ENCODE results near the gene POLA1. TPM values are rescaled to one million over a fixed set of nuclear protein-coding genes. Genes with fewer than 3 reads are reported as not detected.

The POLA1 gene
- polyA plus RNA-seq, 1 donor from 2014 or later = 5.8 TPM

DNA sequence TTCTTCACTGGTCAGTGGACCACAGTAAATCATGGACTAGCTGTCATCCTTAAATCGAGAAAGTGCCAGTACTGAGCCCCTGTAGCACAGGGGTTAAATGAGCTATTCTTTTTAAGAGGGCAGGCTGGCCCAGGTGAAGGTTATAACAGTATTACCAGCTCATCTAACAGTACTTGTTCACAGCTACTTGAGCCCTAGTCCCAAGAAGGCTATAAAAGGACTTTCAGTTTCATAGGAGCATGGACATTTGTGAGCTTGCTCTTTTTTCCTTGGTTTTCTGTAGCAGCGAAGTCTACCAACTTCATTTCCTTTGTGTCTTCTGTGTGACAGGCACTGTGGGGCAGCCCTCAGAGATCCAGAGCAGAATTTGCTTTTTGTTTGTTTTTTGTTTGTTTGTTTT lies 261.0 kb downstream of the POLA1 start:
- Histone ChIP-seq H3K36me3 (ENCODE audit: insufficient read depth, low read length) (no peaks in the 10 kb centered on the region), H3K4me3 (ENCODE audit: low read length) (no peak overlapping the region), H3K27me3 (ENCODE audit: insufficient read depth, low read depth, low read length) (no peaks in the 10 kb centered on the region), H3K79me2 (replicated peaks; ENCODE audit: insufficient read depth, low read length) (no peaks in the 10 kb centered on the region), H3K9me2 (ENCODE audit: insufficient read depth, low read length) (no peaks in the 10 kb centered on the region), H4K20me1 (ENCODE audit: insufficient read depth) (no peaks in the 10 kb centered on the region), H2AFZ (ENCODE audit: low read depth, low read length) (no peak overlapping the region), H3K4me2 (ENCODE audit: low read length) (no peak overlapping the region), H3K9me3 (ENCODE audit: low read length) (no peaks in the 10 kb centered on the region), H3K27ac (ENCODE audit: low read length) (no peak overlapping the region), H3F3A (ENCODE audit: insufficient read depth, low read length, poor library complexity, severe bottlenecking) (no peaks in the 10 kb centered on the region), H3K9ac (ENCODE audit: low read length) (no peak overlapping the region)
- TF ChIP-seq, protein P1, sequence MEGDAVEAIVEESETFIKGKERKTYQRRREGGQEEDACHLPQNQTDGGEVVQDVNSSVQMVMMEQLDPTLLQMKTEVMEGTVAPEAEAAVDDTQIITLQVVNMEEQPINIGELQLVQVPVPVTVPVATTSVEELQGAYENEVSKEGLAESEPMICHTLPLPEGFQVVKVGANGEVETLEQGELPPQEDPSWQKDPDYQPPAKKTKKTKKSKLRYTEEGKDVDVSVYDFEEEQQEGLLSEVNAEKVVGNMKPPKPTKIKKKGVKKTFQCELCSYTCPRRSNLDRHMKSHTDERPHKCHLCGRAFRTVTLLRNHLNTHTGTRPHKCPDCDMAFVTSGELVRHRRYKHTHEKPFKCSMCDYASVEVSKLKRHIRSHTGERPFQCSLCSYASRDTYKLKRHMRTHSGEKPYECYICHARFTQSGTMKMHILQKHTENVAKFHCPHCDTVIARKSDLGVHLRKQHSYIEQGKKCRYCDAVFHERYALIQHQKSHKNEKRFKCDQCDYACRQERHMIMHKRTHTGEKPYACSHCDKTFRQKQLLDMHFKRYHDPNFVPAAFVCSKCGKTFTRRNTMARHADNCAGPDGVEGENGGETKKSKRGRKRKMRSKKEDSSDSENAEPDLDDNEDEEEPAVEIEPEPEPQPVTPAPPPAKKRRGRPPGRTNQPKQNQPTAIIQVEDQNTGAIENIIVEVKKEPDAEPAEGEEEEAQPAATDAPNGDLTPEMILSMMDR (IDR thresholded peaks at IDR 0.05; ENCODE audit: poor library complexity, severe bottlenecking) = no peak
- TF ChIP-seq MXI1 (conservative IDR thresholded peaks at IDR 0.05; ENCODE audit: poor library complexity, severe bottlenecking) (no peak), TAF1 (IDR thresholded peaks at IDR 0.05; ENCODE audit: low read depth) (no peak), EP300 (conservative IDR thresholded peaks at IDR 0.05; ENCODE audit: poor library complexity, severe bottlenecking) (no peak), EZH2 (IDR thresholded peaks at IDR 0.05; ENCODE audit: borderline replicate concordance, insufficient read depth, low read length, poor library complexity, severe bottlenecking) (no peak), RAD21 (conservative IDR thresholded peaks at IDR 0.05) (no peak), POLR2AphosphoS5 (IDR thresholded peaks at IDR 0.05) (no peak), SMC3 (conservative IDR thresholded peaks at IDR 0.05; ENCODE audit: poor library complexity) (no peak)
- TF ChIP-seq, protein P2, sequence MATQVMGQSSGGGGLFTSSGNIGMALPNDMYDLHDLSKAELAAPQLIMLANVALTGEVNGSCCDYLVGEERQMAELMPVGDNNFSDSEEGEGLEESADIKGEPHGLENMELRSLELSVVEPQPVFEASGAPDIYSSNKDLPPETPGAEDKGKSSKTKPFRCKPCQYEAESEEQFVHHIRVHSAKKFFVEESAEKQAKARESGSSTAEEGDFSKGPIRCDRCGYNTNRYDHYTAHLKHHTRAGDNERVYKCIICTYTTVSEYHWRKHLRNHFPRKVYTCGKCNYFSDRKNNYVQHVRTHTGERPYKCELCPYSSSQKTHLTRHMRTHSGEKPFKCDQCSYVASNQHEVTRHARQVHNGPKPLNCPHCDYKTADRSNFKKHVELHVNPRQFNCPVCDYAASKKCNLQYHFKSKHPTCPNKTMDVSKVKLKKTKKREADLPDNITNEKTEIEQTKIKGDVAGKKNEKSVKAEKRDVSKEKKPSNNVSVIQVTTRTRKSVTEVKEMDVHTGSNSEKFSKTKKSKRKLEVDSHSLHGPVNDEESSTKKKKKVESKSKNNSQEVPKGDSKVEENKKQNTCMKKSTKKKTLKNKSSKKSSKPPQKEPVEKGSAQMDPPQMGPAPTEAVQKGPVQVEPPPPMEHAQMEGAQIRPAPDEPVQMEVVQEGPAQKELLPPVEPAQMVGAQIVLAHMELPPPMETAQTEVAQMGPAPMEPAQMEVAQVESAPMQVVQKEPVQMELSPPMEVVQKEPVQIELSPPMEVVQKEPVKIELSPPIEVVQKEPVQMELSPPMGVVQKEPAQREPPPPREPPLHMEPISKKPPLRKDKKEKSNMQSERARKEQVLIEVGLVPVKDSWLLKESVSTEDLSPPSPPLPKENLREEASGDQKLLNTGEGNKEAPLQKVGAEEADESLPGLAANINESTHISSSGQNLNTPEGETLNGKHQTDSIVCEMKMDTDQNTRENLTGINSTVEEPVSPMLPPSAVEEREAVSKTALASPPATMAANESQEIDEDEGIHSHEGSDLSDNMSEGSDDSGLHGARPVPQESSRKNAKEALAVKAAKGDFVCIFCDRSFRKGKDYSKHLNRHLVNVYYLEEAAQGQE (IDR thresholded peaks at IDR 0.05; ENCODE audit: borderline replicate concordance) = no peak

GRCh38 chrX:24955372-24955930 lies 261.7 kb downstream of the POLA1 start:
- Histone ChIP-seq H3K36me3 (ENCODE audit: insufficient read depth, low read length) (no peaks in the 10 kb centered on the region), H3F3A (ENCODE audit: insufficient read depth, low read length, poor library complexity, severe bottlenecking) (no peaks in the 10 kb centered on the region), H3K9me3 (ENCODE audit: low read length) (no peaks in the 10 kb centered on the region), H3K9me2 (ENCODE audit: insufficient read depth, low read length) (no peaks in the 10 kb centered on the region), H3K79me2 (replicated peaks; ENCODE audit: insufficient read depth, low read length) (no peaks in the 10 kb centered on the region), H3K27ac (ENCODE audit: low read length) (no peak overlapping the region), H3K4me3 (ENCODE audit: low read length) (no peak overlapping the region), H3K9ac (ENCODE audit: low read length) (no peak overlapping the region), H4K20me1 (ENCODE audit: insufficient read depth) (no peaks in the 10 kb centered on the region), H2AFZ (ENCODE audit: low read depth, low read length) (no peak overlapping the region), H3K4me2 (ENCODE audit: low read length) (no peak overlapping the region), H3K27me3 (ENCODE audit: insufficient read depth, low read depth, low read length) (no peaks in the 10 kb centered on the region)
- TF ChIP-seq EP300 (conservative IDR thresholded peaks at IDR 0.05; ENCODE audit: poor library complexity, severe bottlenecking) (no peak), TAF1 (IDR thresholded peaks at IDR 0.05; ENCODE audit: low read depth) (no peak), MXI1 (conservative IDR thresholded peaks at IDR 0.05; ENCODE audit: poor library complexity, severe bottlenecking) (no peak), EZH2 (IDR thresholded peaks at IDR 0.05; ENCODE audit: borderline replicate concordance, insufficient read depth, low read length, poor library complexity, severe bottlenecking) (no peak), SMC3 (conservative IDR thresholded peaks at IDR 0.05; ENCODE audit: poor library complexity) (no peak), POLR2AphosphoS5 (IDR thresholded peaks at IDR 0.05) (no peak), RAD21 (conservative IDR thresholded peaks at IDR 0.05) (no peak)
- TF ChIP-seq, protein P2 (IDR thresholded peaks at IDR 0.05; ENCODE audit: borderline replicate concordance) = no peak
- TF ChIP-seq, protein P1 (IDR thresholded peaks at IDR 0.05; ENCODE audit: poor library complexity, severe bottlenecking) = no peak
